Large intestine (tissue), 12 donors: ENCODE results near the gene ARFGAP3. TPM values are rescaled to one million over a fixed set of nuclear protein-coding genes. Genes with fewer than 3 reads are reported as not detected.

Experiments used
- DNase-seq, 2 donors: peaks; one replicate each; pipeline versions ENCODE4 v3.0.0 to v3.0.0-alpha.2; 2013
- H3K27ac ChIP-seq: one replicate; pipeline ENCODE4 v1.5.1; 2013; ENCODE audit warnings: low read length
- H3K27me3 ChIP-seq: 2 replicates; pipeline ENCODE4 v1.6.1; 2013; ENCODE audit warnings: low read length; ENCODE audit not compliant: control insufficient read depth, insufficient read depth
- H3K36me3 ChIP-seq: 2 replicates; pipeline ENCODE4 v1.6.1; 2013; ENCODE audit warnings: low read length; ENCODE audit not compliant: control insufficient read depth, insufficient read depth
- H3K4me1 ChIP-seq: one replicate; pipeline ENCODE4 v1.6.1; 2013; ENCODE audit warnings: low read length; ENCODE audit not compliant: control insufficient read depth, insufficient read depth
- H3K4me3 ChIP-seq: one replicate; pipeline ENCODE4 v1.5.1; 2013; ENCODE audit warnings: low read length
- H3K9me3 ChIP-seq: one replicate; pipeline ENCODE4 v1.6.1; 2013; ENCODE audit warnings: mild to moderate bottlenecking, low read depth, low read length, moderate library complexity; ENCODE audit not compliant: control insufficient read depth
- WGBS: methylation state at CpG from one replicate; pipeline ENCODE4 v1.1.5; 2013; ENCODE audit warnings: low lambda C conversion rate; ENCODE audit not compliant: insufficient coverage; 5-methylcytosine and 5-hydroxymethylcytosine counted together
- long read RNA-seq, 11 donors: transcript quantifications; one replicate each; lab custom pipeline, GENCODE V29; 2026
- polyA plus RNA-seq: library from polyadenylated mRNA; unstranded; fragments of 120-200 nt; gene quantifications from one replicate; pipeline ENCODE4 v1.2.1, GENCODE V29; 2013

Gene ARFGAP3, protein sequence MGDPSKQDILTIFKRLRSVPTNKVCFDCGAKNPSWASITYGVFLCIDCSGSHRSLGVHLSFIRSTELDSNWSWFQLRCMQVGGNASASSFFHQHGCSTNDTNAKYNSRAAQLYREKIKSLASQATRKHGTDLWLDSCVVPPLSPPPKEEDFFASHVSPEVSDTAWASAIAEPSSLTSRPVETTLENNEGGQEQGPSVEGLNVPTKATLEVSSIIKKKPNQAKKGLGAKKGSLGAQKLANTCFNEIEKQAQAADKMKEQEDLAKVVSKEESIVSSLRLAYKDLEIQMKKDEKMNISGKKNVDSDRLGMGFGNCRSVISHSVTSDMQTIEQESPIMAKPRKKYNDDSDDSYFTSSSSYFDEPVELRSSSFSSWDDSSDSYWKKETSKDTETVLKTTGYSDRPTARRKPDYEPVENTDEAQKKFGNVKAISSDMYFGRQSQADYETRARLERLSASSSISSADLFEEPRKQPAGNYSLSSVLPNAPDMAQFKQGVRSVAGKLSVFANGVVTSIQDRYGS
- polyA plus RNA-seq: 70.8 TPM
- long read RNA-seq, donor 1, transcript ARFGAP3-201 (16 exons, 2,857 nt): major isoform, 9 of 28 reads
- long read RNA-seq, donor 1, partial matches to known transcripts: 18 of 28 reads
- long read RNA-seq, donor 1, other reads (novel, unspliced or antisense): 0 of 28 reads
- long read RNA-seq, donor 2, transcript ARFGAP3-201 (16 exons, 2,857 nt): major isoform, 21 of 83 reads
- long read RNA-seq, donor 2, partial matches to known transcripts: 55 of 83 reads
- long read RNA-seq, donor 2, other reads (novel, unspliced or antisense): 5 of 83 reads
- long read RNA-seq, donor 3, transcript ARFGAP3-201 (16 exons, 2,857 nt): major isoform, 17 of 100 reads
- long read RNA-seq, donor 3, partial matches to known transcripts: 83 of 100 reads
- long read RNA-seq, donor 3, other reads (novel, unspliced or antisense): 0 of 100 reads
- long read RNA-seq, donor 4, partial matches to known transcripts: 0 of 1 reads
- long read RNA-seq, donor 4, other reads (novel, unspliced or antisense): 0 of 1 reads
- long read RNA-seq, donor 5, transcript ARFGAP3-201 (16 exons, 2,857 nt): major isoform, 11 of 15 reads
- long read RNA-seq, donor 5, partial matches to known transcripts: 0 of 15 reads
- long read RNA-seq, donor 5, other reads (novel, unspliced or antisense): 0 of 15 reads
- long read RNA-seq, donor 6, transcript ARFGAP3-201 (16 exons, 2,857 nt): major isoform, 25 of 77 reads
- long read RNA-seq, donor 6, partial matches to known transcripts: 50 of 77 reads
- long read RNA-seq, donor 6, other reads (novel, unspliced or antisense): 0 of 77 reads
- long read RNA-seq, donor 7, transcript ARFGAP3-201 (16 exons, 2,857 nt): major isoform, 7 of 12 reads
- long read RNA-seq, donor 7, partial matches to known transcripts: 5 of 12 reads
- long read RNA-seq, donor 7, other reads (novel, unspliced or antisense): 0 of 12 reads
- long read RNA-seq, donor 8, transcript ARFGAP3-201 (16 exons, 2,857 nt): major isoform, 22 of 86 reads
- long read RNA-seq, donor 8, partial matches to known transcripts: 61 of 86 reads
- long read RNA-seq, donor 8, other reads (novel, unspliced or antisense): 0 of 86 reads
- long read RNA-seq, donor 9, transcript ARFGAP3-201 (16 exons, 2,857 nt): major isoform, 15 of 52 reads
- long read RNA-seq, donor 9, partial matches to known transcripts: 36 of 52 reads
- long read RNA-seq, donor 9, other reads (novel, unspliced or antisense): 0 of 52 reads
- long read RNA-seq, donor 10, transcript ARFGAP3-201 (16 exons, 2,857 nt): major isoform, 23 of 90 reads
- long read RNA-seq, donor 10, partial matches to known transcripts: 65 of 90 reads
- long read RNA-seq, donor 10, other reads (novel, unspliced or antisense): 0 of 90 reads
- long read RNA-seq, donor 11, transcript ARFGAP3-201 (16 exons, 2,857 nt): major isoform, 15 of 24 reads
- long read RNA-seq, donor 11, partial matches to known transcripts: 9 of 24 reads
- long read RNA-seq, donor 11, other reads (novel, unspliced or antisense): 0 of 24 reads

DNA sequence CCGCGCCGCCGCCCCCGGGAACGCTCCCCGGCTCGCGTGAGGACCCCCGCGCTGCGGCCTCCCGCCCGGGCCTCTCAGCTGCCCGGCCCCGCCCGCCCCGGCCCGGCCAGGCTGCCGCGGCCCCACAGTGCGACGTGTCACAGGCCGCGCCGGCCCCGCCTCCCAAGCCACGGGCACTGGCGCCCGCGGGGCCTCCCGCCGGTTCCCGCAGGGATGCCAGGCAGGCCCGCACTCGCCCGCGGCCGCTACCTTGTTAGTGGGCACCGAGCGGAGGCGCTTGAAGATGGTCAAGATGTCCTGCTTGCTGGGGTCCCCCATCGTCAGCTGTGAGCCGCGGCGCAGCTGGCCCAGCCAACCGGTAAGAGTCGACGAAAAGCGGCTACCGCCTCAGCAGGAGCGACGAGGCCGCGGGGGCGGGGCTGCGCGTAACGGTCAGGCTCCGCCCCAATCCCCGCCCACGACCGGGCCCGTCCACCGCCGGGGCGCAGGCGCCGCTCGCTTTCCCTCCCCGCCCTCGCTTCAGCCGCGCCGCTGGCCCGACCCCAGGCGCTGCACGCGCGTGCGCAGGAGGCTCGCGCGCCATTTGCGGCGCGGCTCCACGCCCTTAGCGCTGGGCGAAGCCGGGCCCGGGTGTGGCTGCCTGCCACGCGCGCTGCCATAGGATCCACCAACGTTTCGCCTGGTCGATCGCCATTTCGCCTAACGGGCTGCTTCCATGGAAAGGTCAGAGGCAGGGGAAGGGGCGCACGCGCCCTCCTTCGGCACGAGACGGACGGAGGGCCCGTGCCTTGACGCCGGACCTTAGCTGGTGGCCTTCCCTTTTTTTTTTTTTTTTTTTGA is at the start of gene ARFGAP3:
Gene ARFGAP3, minus strand, starts transcription at position 409 of the 840 bp plus-strand sequence. Its CDS starts 91 bp downstream, at position 318.
- no CpG with 5 or more reads among the region's 111 CpGs for WGBS
- Histone ChIP-seq H3K27me3 (no peaks in the 10 kb centered on the region), H3K4me1 (peaks cover 22% of the 10 kb centered on the region), H3K9me3 (peaks cover 6% of the 10 kb centered on the region), H3K36me3 (no peaks in the 10 kb centered on the region), H3K27ac (peak within 1 kb of the TSS; percentile 98), H3K4me3 (peak within 1 kb of the TSS; percentile 93)
- DNase-seq: peak; percentile 97 to 98

- no peak overlapping the region for H3K27ac ChIP-seq
- peaks cover 62% of the 10 kb centered on the region for H3K36me3 ChIP-seq
- no CpG with 5 or more reads among the region's 5 CpGs for WGBS
- no peaks in the 10 kb centered on the region for H3K27me3 ChIP-seq
- H3K4me1 ChIP-seq: no peaks in the 10 kb centered on the region
- no peak for DNase-seq
- no peaks in the 10 kb centered on the region for H3K9me3 ChIP-seq
- no peak overlapping the region for H3K4me3 ChIP-seq
Observed at GRCh38 chr22:42905702-42906183, 48.7 kb upstream of the ARFGAP3 start.

DNA sequence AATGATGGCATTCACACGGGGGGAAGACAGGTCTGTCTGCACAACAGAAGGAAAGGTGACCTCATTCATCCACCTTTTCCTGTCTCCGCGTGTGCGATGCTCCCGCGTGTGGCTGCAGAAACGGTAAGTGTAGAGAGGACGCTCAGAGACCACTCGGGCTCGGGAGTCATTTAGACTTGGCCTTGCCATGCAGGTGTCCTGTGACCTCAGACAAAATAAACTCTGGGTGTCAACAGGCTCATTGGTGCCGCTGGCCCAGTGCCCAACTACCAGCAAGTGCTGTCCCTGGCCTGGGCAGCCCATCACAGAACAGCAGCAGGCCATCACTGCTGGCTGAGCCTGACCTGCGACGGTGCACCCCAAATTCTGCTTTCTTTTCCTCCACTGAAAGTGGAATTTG is 48.1 kb upstream of the ARFGAP3 start:
- Histone ChIP-seq H3K27ac (no peak overlapping the region), H3K36me3 (peaks cover 59% of the 10 kb centered on the region), H3K9me3 (no peaks in the 10 kb centered on the region), H3K27me3 (no peaks in the 10 kb centered on the region), H3K4me1 (no peaks in the 10 kb centered on the region), H3K4me3 (no peak overlapping the region)
- WGBS: no CpG with 5 or more reads among the region's 13 CpGs
- DNase-seq: no peak

DNA sequence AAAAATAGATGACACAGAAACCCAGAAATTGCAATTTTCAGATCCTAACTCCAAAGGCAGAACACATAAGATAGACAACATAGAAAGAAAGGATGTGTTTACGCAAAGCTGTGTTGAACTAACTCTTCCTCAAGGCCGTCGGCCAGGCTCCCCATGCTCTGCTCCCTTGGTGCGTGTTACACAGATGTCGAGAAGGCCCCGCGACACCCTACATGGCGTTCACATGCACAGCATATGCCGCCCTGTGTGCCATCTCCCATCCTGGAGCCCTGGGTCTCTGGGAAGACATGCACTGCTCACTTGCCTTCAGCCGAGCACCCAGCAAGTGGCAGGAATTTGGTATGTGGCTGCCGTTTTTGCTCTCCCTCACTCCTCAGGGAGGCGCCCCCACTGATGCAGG is 47.0 kb upstream of the ARFGAP3 start:
- Histone ChIP-seq H3K36me3 (peaks cover 52% of the 10 kb centered on the region), H3K27ac (no peak overlapping the region), H3K27me3 (no peaks in the 10 kb centered on the region), H3K9me3 (no peaks in the 10 kb centered on the region), H3K4me1 (no peaks in the 10 kb centered on the region), H3K4me3 (no peak overlapping the region)
- no CpG with 5 or more reads among the region's 12 CpGs for WGBS
- no peak for DNase-seq

DNA sequence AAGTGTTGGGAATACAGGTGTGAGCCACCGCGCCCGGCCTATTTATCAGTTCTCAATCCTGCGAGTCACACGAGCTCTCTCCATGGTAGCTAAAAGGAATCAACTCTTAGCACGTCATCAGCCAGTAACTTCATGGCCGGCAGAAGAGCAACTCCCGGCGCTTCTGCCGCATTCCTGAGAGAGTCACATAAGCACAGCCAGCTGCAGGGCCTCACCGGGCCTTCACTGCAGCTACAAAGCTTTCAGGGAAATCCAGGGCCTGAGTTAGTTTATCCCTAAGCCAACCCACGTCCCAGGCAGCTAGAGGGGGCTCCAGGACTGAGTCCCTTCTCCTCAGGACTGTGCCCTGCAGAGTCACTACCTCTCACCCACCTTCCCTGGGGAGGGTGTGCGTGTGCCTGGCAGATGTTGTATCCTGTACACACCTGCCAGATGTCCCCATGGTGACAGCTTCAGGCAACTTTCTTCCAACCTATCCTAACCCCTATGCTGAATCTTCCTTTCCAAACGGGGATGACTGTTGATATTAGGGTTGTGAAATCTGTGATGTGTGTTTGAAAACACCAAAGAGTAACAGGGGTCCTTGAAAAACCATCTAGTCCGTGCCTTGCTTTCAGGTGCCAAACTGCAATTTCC is 45.9 kb upstream of the ARFGAP3 start:
- WGBS: no CpG with 5 or more reads among the region's 15 CpGs
- peak; percentile 53 for DNase-seq
- Histone ChIP-seq H3K9me3 (no peaks in the 10 kb centered on the region), H3K4me1 (no peaks in the 10 kb centered on the region), H3K36me3 (peaks cover 49% of the 10 kb centered on the region), H3K27me3 (no peaks in the 10 kb centered on the region), H3K4me3 (no peak overlapping the region), H3K27ac (peak overlapping the region; percentile 28)

- no CpG with 5 or more reads among the region's 14 CpGs for WGBS
- DNase-seq: no peak
Observed at GRCh38 chr22:42901790-42902508, 44.9 kb upstream of the ARFGAP3 start.

GRCh38 chr22:42897960-42898359 is 40.9 kb upstream of the ARFGAP3 start:
- peaks cover 34% of the 10 kb centered on the region for H3K36me3 ChIP-seq
- no peak overlapping the region for H3K27ac ChIP-seq
- H3K4me3 ChIP-seq: no peak overlapping the region
- no CpG with 5 or more reads among the region's 7 CpGs for WGBS
- no peak for DNase-seq
- no peaks in the 10 kb centered on the region for H3K27me3 ChIP-seq
- no peaks in the 10 kb centered on the region for H3K4me1 ChIP-seq
- no peaks in the 10 kb centered on the region for H3K9me3 ChIP-seq

More at GRCh38 chr22:42901790-42902508, 44.9 kb upstream of the ARFGAP3 start:
- H3K27ac ChIP-seq: no peak overlapping the region
- no peaks in the 10 kb centered on the region for H3K4me1 ChIP-seq
- no peaks in the 10 kb centered on the region for H3K27me3 ChIP-seq
- peaks cover 43% of the 10 kb centered on the region for H3K36me3 ChIP-seq
- no peak overlapping the region for H3K4me3 ChIP-seq
- H3K9me3 ChIP-seq: no peaks in the 10 kb centered on the region

GRCh38 chr22:42895541-42895981 is 38.5 kb upstream of the ARFGAP3 start:
- Histone ChIP-seq H3K4me1 (no peaks in the 10 kb centered on the region), H3K27ac (no peak overlapping the region), H3K4me3 (no peak overlapping the region), H3K36me3 (peaks cover 36% of the 10 kb centered on the region), H3K9me3 (no peaks in the 10 kb centered on the region), H3K27me3 (no peaks in the 10 kb centered on the region)
- WGBS: no CpG with 5 or more reads among the region's 9 CpGs
- no peak for DNase-seq
